HTR-8/SVneo (cell line): Measurements from ENCODE around the gene CTNND1.

Source experiments
- DNase-seq: peaks from one replicate; pipeline ENCODE4 v3.0.0; 2011; ENCODE audit warnings: low spot score, mixed read lengths; ENCODE audit not compliant: insufficient read length
- FAIRE-seq: peaks from 2 replicates; lab custom pipeline; 2011; peaks lifted over from hg19 to GRCh38; lab: Jason Lieb, UNC

CTNND1 gene

GRCh38 chr11:57787920-57788702 is 26.5 kb downstream of the CTNND1 start:
- FAIRE-seq, result no peak
- DNase-seq, result no peak

GRCh38 chr11:57788703-57789088 is 27.1 kb downstream of the CTNND1 start:
- no peak for FAIRE-seq
- DNase-seq, result no peak

GRCh38 chr11:57791321-57792059 is 29.9 kb downstream of the CTNND1 start:
- DNase-seq (no peak), FAIRE-seq (no peak)

- FAIRE-seq, result no peak
- DNase-seq, result no peak
Observed at GRCh38 chr11:57792060-57792541, 30.5 kb downstream of the CTNND1 start.

DNA sequence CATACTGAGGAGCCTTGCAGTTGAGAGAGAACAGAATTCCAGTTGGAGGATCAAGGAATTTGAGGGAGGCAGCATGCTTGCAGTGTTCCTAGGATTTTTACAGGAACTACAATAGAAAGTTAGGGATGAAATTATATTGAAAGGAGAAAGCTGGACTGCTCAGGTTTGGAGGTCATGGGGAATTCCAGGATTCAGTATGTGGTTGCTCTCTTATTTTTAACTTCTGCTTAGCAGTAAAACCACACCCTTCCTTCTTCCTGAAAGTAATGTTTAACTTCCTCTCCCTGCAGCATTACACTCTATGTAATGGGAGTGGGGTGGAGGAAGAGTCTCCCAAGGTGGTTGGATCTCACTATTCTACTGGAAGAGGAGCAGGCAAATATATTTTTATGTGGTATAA is 31.3 kb downstream of the CTNND1 start:
- DNase-seq, result no peak
- FAIRE-seq, result no peak

DNA sequence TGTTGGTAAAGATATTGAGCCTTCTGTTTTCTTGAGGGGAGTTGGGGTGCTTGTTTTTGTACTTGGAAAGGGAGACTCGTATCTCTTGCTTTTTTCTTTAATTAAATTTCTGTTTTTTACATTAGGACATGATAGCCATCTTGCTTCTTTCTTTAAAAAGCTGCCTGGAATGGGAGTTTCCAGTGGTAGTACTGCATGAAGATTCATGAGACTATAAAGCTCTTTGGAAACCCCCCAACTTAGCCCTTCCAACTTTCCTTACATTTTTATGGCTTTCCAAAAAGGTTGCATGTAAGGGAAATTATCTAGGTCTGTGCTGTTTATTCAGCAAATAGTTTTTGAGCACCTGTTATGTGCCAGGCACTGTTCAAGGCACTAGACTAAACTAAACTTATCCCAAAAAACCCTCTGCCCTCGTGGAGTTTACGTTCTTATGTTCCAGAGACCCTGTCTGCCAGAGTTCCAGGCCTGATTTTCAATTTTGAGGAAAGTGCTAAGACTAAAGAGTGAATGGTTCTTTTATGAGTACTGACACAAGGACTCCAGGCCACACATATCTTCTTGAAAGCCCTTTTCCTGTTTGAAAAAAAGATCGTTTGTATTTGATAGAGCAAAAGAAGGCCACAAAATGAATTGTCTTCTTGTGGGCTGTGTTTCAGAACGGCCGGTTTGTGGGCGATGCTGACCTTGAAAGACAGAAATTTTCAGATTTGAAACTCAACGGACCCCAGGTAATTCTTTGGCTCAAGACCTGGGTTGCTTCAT is 31.9 kb downstream of the CTNND1 start:
- DNase-seq, result no peak
- FAIRE-seq, result no peak

GRCh38 chr11:57798905-57799559 is 37.4 kb downstream of the CTNND1 start:
- FAIRE-seq (no peak), DNase-seq (no peak)

DNA sequence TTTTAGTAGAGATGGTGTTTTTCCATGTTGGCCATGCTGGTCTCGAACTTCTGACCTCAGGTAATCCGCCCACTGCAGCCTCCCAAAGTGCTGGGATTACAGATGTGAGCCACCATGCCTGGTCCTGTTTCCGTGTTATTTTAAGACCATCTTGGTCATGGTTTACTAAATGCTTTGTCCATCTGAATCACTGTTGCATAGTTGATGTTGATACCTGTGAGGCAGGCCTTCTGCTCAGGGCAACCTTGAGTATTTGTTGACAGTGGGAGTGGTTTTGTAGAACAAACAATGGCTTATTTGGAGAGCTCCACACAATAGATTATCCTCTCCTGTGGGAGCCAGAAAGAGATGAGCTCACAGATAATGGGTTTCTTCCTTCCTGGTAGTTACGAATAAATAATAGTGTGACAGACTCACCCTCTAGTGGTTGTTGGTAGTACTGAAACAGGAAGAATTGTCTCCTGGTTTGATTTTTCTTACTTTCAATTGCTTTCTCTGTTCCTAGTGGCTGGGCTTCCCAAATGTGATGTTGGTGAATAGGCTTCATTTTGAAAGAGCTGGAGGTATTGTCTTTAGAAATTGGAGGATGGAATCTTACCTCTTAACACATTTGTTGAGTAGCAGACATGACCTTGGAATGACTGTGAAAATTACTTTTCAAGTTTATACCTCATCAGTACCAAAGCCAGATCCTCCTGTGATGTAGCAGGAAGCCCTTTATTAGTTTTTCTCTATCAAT is 39.0 kb downstream of the CTNND1 start:
- FAIRE-seq, result no peak
- DNase-seq, result peak; percentile 79

DNA sequence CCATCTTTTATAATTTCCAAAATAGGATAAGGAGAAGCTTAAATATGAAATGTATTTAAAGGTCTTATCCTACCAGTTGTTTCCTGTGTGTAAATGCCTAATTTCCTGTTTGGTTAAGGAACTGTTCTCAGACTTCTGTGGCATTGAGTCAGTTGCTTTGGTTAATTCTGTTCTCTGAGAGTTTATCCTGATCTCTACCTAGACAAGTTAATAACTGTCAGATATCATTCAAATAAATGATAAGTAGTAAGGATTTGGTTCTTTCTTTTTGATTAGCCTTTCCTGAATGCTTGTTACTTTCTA is 39.5 kb downstream of the CTNND1 start:
- FAIRE-seq, result no peak

DNA sequence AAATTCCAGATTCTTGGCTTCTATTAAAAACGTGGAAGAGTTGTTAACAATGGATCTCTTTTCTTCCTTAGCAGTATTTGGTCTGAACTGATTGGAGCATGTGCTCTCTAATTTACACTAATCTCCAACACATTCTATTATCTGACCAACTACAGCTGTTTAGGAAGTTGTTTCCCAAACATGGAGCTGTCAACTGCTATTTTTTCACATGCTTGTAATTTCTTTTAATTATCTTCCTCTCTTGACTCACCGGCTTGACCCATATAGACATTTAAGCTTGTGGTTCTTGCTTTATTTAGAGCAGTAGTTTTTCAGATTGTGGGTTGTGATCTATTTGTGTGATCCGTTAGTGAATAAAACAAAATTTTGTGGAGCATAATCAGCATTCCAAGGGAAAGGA is 40.8 kb downstream of the CTNND1 start:
- FAIRE-seq (no peak), DNase-seq (no peak)

More for the DNA sequence above, 39.5 kb downstream of the CTNND1 start:
- DNase-seq, result no peak

DNA sequence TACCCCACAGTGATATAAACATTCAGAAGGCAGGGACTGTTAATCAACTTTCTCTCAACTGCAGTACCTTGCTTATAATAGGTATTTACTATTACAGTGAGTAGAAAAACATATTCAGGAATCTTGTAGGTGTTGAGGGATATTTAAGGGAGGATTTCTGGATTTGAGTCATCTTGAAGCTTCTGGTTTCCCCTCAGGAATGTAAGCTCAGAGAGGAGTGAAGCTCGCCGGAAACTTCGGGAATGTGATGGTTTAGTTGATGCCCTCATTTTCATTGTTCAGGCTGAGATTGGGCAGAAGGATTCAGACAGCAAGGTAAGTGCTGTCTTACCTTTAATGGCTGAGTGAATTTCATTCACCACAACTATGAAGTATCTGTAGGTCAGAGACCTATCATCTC is 42.9 kb downstream of the CTNND1 start:
- FAIRE-seq (no peak), DNase-seq (no peak)

GRCh38 chr11:57805780-57806179 is 44.2 kb downstream of the CTNND1 start:
- no peak for FAIRE-seq
- no peak for DNase-seq

DNA sequence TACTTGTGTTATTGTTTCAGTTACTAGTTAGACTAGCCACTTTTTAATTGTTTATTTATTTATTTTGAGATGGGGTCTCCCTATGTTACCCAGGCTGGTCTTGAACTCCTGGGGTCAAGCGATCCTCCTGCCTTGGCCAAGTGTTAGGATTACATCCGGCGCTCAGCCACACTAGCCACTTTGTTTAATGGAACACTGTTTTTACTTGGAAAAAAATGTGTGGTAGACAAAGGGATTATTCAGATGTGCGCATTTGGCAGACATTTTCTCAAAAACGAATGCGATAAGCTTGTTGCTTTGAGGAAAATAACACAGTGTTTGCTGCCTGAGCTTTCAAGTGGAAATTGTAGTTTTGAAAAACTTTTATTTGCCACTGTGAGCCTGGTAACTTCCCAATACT is 51.0 kb downstream of the CTNND1 start:
- no peak for DNase-seq

GRCh38 chr11:57815476-57815875 is 53.9 kb downstream of the CTNND1 start:
- DNase-seq, result no peak
- FAIRE-seq, result no peak

More for the DNA sequence above, 51.0 kb downstream of the CTNND1 start:
- no peak for FAIRE-seq

DNA sequence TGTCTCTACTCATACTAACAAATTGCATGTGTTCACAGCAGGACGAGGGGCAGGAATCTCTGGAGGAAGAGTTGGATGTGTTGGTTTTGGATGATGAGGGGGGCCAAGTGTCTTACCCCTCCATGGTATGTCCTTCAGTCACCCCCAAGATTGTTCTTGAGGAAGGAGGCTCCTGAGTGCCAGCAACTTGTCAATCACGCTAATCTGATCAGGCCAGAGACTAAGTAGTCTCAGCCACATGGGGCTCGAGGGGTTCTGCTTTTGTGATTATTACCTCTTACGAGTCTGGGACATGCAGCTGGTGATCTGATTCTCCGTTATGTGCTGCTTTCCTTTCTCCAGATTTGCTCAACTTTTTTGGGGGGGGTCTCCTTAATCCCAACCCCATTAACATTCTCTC is 54.3 kb downstream of the CTNND1 start:
- FAIRE-seq, result no peak

DNA sequence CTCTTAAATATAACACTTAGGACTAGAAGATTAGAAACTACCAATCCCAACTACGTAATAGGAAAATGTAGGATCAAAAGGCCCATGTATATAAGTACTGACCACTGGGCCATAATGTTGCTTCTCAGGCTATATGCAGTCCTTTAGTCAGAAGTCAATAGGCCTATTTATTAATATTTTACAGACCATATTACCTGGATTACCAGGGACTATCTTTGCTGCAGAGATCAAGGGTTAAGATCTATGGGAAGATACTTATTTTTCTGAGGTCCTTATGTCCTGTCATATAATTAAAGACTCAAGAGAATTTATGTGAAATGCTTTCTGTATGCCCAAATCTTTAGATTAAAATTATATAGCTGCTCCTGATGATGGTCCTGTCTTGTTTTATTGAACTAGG is 57.2 kb downstream of the CTNND1 start:
- DNase-seq (no peak), FAIRE-seq (no peak)

More for the DNA sequence above, 54.3 kb downstream of the CTNND1 start:
- no peak for DNase-seq

GRCh38 chr11:57819252-57819979 is 57.8 kb downstream of the CTNND1 start:
- no peak for DNase-seq
- FAIRE-seq, result no peak

DNA sequence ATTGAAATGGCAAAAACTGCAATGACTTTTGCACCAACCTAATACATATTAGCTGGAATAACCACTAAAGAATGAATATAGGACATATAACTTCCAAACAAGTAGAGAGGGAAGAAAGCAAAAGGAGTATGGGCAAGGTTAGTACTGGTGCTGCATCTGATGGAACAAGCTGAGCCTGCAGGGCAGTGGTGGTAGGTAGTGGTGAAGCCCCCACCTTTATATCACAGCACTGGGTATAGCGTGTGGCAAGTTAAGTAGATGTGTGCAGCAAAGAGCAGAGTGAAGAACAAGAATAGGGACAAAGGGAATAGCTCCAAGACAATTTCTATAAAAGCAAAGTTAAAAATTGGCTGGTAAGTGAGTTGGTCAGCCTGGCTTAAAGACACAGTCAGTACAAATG is 62.3 kb downstream of the CTNND1 start:
- no peak for DNase-seq
- FAIRE-seq, result no peak

DNA sequence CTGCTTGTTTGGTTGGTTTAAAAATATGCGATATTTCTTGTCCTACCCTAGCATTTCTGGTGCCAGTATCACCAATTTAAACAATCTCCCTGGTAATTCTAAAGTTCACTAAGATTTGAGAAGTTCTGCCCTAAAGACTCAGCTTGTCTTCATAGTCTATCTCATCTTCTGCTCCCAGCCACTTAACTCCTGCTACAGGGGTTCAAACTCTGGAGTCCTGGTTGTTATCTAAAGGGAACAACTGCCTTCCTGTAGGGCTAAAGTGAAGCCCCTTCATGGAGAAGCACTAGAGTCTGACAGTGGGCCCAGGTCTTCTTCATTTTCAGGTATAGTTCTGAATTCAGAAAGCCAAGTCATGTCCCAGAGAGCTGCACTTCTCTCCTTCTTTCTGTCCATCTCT is 73.2 kb downstream of the CTNND1 start:
- no peak for FAIRE-seq
- DNase-seq, result no peak
